Dermis blood vessel endothelial cell (primary cell): Measurements from ENCODE around the gene JAZF1. TPM values are rescaled to one million over a fixed set of nuclear protein-coding genes. Genes with fewer than 3 reads are reported as not detected.
"Not testable (repeated sequence)": the region's sequence is repeated elsewhere in the genome, so short reads cannot be mapped to it uniquely, and the experiment has no call there.

Experiments used
- DNase-seq: peaks from one replicate; pipeline ENCODE4 v3.0.0; 2010
- total RNA-seq: library from RNA; depleted of rRNA; stranded (reverse); fragments of >200 nt; gene quantifications from 2 replicates; pipeline ENCODE4 v1.2.3, GENCODE V29; 2014

The JAZF1 gene
- total RNA-seq, 1 donor from 2014 or later: 3.6 TPM

DNA sequence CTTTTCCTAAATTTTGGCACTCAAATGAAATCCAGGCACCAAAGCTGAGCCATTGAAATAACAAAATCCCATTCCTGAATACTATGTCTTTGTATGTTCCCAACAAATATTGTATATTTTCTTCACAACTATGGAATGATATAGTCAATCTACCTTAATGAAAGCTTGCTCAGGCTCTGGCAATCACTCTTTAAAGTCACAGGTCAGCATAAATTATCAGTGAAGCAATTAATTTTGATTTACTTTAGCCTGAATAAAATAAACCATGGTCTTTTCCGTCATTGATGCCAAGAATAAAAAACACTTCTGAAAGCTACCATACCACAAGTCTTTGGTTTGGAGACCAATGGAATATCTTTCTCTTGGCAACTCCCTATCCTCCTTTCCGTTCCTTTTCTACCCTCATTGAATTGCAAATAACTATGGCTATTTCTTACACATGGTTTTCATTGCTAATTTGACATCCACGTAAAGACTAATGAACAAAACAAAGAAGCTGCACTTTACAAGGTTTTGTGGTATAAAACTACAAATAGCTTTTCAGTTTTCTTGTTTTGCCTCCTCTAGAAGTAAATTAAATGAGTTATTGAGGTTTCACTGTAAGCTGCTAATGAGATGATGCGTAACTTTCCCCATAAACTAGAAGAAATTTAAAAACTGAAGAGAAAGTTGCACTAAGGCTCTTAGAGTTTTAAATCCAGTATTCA is 274.1 kb downstream of the JAZF1 start:
- no peak for DNase-seq

- no peak for DNase-seq
These were observed 274.6 kb downstream of the JAZF1 start for GRCh38 chr7:27905951-27906350.

GRCh38 chr7:27901028-27901760 is 279.4 kb downstream of the JAZF1 start:
- peak; percentile 44 for DNase-seq

- DNase-seq: no peak
These were observed 280.6 kb downstream of the JAZF1 start for GRCh38 chr7:27900006-27900405.

DNA sequence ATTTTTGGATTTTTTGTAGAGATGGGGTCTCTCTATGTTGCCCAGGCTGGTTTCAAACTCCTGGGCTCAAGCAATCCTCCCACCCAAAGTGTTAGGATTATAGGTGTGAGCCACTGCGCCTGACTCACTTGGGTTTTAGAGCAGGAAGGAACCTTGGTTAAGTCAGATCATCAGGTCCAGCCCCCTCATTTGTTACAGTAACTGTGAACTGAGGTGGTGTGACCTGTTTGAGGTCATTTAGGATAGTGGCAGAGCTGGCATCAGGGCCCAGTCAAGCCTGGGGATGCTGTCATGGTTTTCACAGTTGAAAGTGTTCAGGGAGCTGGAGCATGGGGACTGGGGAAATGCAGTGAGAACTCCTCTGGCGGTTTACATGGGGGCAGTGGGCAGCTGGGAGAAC is 281.0 kb downstream of the JAZF1 start:
- DNase-seq: no peak

DNA sequence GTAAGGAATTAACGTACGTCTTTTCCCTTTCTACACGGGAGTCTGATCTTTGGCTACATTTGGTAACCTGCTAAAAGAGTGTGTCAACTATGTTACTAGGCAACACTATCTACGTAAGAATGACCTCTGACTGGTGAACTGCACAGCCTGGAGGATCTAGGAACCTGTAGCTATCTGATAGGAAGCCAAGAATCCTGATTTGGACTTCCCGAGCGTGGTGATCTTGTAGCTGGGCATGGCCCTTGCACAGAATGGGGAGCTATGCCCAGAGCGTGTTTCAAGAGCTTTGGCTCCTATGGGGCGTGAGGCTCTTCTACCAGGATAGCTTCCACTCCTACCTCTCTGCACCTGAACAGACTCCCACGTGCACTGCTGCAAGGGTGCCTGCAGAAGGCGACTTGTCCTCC is 283.2 kb downstream of the JAZF1 start:
- no peak for DNase-seq

- peak; percentile 44 for DNase-seq
These were observed 283.6 kb downstream of the JAZF1 start for GRCh38 chr7:27897001-27897400.

DNA sequence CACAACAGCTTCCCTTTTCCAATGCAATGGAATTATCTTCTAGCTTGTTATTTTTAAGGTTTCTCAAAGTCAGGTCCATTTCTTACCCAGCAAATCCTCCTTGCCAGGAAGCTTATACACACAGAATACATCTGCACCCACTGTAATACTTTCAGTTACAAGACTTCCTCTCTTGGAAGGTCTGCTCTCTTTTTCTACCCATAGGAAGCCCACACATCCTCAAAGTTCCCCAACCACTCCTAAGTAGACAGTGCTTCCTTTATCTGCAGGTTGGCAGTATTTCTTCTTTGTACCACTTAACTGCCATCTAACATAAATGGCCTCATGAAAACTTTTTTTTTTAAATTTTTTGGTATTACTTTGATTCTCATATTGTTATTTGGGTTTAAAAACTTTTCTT is 285.0 kb downstream of the JAZF1 start:
- DNase-seq: no peak

DNA sequence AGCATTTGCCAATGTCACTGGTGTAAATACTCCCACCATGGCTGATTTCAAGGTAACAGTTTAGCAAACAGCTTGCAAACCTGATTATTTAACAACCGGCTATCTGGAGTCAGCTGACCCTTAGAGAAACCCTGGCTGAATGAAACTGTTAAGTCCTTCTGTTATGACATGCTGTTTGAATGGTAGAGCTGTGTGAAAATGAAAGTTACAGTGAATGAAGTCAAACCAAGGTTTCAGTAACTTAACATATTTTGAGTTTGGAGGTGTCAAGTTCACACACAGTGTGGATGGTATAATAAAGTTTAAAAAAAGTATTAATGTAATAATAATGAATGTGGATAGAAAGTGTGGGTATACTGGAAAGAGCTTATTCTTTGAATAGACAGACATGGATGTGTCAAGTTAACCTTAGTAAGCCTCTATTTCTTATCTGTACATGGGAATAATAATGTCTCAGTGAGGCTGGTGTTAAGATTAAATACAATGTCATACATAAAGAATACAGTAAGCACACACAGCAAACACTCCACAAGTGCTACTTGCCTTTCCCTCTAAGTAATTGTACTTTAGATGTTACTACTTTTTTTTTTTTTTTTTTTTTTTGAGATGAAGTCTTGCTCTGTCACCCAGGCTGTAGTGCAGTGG is 290.3 kb downstream of the JAZF1 start:
- no peak for DNase-seq

DNA sequence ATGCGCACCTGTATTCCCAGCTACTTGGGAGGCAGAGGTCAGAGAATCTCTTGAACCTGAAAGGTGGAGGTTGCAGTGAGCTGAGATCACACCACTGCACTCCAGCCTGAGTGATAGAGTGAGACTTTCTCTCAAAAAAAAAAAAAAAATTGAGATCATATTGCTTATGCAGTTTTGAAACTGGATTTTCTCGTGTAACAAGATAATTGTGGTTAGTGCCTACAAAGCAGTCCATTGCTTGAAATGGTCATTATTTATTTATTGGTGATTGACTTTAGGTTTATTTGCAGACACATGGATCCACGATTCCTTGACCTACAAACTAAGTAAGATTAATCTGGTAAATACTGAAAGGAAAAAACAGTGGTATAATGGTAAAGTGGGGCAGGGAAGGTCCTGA is 290.8 kb downstream of the JAZF1 start:
- no peak for DNase-seq

DNA sequence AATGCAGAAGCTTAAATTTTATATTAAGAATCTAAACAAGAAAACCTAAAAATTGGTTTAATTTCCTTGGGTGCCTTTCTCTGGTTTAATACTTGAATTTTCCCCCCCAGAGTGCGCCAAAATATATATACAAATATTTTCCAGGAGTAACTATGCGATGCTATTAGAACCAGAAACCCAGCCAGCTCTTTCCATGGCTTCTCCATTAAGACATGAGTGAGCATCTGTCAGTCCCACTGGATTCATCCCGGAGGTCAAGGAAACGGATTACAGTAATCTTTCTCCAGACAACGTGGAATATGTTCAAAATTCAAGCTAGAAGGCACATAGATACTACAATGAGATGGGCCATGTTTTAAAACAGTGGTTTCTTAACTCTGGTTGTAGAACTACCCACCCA is 291.9 kb downstream of the JAZF1 start:
- DNase-seq: no peak

DNA sequence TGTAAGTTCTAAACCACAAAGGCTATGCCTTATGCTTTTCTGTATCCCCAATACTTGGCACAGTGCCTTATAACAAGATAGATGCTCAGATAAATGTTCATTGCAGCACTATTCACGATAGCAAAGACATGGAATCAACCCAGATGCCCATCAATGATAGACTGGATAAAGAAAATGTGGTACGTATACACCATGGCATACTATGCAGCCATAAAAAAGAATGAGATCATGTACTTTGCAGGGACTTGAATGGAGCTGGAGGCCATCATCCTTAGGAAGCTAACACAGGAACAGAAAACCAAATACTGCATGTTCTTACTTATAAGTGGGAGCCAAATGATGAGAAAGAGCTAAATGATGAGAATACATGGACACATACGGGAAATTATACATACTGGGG is 293.9 kb downstream of the JAZF1 start:
- not testable (repeated sequence) for DNase-seq

DNA sequence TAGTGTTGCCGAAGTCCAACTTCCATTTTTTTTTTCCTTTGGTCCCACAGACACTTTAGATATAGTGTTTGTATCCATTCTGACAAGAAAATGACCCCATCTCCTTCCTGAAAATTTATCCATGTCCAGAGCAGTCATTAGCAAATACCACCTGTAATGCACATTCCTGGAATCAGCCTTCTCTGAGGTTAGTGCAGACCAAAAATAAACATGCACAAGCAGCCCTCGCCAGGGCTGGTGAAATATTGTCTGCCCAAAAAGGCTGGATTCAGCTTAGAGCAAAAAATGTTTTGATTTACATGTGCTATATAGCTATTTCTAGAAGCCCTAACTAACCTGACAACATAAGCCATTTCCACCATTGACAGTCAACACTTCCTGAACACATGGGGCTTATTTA is 294.9 kb downstream of the JAZF1 start:
- no peak for DNase-seq

GRCh38 chr7:27883696-27884095 is 296.9 kb downstream of the JAZF1 start:
- DNase-seq: peak; percentile 83

- no peak for DNase-seq
These were observed 303.8 kb downstream of the JAZF1 start for GRCh38 chr7:27876756-27877155.

- DNase-seq: no peak
These were observed 304.8 kb downstream of the JAZF1 start for GRCh38 chr7:27875832-27876231.

DNA sequence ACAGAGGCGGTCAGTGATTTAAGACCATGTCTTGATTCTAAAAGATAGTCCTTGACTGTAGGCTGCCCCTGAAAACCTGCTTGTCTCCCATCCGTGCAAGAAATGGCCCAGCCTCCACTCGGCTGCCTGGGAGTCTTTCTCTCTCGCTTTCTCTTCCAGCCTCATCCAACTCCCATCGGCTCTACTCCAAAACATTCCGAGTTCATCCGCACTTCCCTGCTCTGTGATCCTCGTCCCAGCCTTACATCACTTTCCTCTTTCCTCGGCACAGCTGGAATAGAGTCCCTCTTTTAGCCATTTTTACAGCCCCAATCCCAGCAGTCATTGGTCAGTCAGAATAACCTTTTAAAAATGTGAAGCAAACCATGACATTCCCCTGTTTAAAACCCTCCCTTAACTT is 305.5 kb downstream of the JAZF1 start:
- DNase-seq: no peak

DNA sequence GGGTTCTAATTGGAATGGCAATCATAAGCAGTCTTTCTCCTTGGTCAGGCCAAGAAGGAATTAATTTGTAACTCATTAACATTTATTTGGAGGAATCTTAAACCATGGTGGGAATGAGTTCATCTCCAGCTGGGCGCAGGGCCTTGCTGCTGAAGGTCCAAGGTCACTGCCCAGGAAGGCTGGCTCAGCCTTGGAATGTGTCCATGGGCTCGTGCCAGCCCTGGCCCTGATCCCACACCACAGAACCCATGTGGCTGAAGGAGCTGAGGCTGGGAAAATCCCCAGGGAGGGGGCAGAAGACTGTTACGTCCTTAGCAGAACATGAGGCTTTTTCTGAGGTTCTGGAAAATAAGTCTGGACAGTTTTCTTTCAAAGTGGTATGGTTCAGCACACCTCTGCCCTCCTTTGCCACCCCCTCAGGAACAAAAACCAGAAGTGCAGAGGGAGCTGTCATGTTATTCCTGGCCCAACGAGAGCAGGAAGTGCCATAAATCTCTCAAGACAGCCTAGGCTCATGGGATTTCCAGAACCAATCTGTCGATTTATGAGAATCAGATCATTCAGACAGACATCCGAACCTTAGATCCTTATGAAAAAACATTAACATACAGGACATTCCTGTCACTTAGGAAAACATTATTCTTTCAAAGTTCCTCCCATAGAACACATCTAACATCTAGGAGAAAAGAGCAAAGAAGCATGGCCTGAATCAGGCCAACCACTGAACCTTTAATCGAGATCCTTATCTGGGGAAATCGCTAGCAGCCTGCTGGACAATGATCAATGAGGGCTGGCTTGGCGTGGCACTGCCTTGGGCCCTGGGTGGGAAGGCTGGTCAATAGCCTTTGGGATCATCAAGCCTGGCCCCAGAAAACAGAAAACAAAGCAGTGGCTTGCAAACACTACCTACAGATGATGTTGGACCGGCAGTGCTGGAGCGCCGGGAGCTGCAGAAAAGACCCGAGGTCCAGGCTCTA is 306.3 kb downstream of the JAZF1 start:
- peak; percentile 95 for DNase-seq

DNA sequence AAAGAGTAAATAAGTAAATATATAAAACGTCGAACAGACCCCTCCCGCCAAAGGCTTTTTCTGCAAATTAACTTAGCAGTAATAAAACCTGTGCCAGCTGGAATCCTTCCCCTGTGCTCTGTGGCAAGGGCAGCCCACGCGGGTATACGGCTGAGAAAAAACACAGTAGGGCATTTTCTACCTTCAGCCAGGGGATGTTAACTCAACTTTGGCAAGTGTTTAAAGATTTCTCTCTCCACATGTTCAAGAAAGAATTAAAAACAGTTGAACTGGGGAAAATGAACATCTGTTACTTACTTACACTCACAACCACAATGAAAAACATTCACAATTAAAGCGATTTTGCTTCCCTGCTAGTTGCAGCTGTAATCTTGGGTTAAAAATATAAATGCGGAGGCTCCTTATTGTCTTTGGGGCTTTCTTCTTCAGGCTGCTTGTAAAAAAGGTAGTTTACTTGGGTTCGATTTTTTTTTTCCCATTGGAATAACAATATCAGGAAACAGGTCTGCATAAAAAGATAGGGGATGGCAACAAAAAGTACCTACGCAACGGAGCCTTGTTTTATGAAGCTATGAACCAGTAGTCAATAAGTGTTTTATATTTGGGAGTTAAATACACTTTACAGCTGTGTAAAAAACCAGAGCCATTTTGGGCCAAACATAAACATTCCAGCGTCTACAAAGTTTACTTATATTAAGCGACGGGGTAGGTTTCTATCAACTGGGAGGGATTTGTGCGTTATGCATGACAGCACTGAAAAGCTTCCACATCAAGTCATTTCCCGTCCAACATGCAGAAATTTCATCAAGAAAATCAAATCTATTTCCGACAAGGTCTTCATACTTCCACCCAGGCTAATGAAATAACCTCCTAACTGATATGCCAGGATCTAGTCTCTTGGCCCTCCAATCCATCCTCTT is 308.0 kb downstream of the JAZF1 start:
- DNase-seq: peak; percentile 71

GRCh38 chr7:27871866-27872265 is 308.7 kb downstream of the JAZF1 start:
- DNase-seq: no peak

- DNase-seq: no peak
These were observed 309.5 kb downstream of the JAZF1 start for GRCh38 chr7:27871086-27871485.

DNA sequence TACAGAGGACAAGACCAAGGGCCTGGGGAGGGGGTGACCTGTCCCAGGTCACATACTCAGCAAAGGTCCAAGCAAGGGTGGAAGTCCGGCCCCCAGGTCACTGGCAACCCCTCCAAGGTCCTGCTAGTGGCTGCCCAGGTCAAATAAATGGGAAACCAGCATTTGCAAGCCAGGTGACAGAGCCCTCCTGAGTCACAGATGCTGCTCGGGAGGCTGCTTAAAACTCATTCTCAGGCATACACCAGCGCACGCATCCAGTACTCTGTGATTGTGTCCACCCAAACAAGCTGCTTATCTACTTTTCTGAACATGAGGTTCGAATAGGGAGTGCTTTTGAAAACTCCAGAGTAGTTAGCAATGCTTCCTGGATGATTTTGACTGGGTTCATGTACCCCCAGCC is 310.0 kb downstream of the JAZF1 start:
- no peak for DNase-seq
